Measurements from ENCODE around the gene DNAJB11.

The DNAJB11 gene

DNA sequence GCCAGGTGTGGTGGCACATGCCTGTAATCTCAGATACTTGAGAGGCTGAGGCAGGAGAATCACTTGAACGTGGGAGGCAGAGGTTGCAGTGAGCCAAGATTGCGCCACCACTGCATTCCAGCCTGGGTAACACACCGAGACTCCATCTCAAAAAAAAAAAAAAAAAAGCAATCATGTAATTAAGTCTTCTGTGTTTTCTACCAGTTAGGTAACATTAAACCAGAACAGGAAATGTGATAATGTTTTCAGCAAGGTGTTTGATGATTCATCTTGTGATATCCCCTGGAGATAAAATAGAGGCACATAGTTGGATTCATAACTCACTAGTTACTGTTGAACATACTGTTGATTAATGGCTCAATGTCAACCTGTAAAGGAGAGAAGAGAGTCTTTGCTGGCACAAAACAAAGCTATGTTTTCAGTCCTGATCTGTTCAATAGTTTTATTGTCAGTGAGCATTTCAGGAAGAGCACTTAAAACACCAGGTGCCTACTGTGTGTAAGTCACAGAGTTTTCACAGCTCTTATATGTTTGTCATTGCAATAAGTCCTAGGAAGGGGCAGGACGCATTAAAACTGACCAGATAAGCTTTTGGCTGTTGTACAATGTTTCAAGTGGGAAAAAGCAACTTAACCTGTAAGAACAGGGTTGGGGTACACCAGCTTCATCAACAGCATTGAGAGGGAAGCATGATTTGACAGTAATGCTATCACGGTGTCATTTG lies 19.5 kb downstream of the DNAJB11 start:
- TF ChIP-seq, protein P1, sequence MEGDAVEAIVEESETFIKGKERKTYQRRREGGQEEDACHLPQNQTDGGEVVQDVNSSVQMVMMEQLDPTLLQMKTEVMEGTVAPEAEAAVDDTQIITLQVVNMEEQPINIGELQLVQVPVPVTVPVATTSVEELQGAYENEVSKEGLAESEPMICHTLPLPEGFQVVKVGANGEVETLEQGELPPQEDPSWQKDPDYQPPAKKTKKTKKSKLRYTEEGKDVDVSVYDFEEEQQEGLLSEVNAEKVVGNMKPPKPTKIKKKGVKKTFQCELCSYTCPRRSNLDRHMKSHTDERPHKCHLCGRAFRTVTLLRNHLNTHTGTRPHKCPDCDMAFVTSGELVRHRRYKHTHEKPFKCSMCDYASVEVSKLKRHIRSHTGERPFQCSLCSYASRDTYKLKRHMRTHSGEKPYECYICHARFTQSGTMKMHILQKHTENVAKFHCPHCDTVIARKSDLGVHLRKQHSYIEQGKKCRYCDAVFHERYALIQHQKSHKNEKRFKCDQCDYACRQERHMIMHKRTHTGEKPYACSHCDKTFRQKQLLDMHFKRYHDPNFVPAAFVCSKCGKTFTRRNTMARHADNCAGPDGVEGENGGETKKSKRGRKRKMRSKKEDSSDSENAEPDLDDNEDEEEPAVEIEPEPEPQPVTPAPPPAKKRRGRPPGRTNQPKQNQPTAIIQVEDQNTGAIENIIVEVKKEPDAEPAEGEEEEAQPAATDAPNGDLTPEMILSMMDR (IDR thresholded peaks at IDR 0.05; ENCODE audit: extremely low read depth, missing control alignments), result no peak
- no peak for DNase-seq (ENCODE audit: low spot score)

DNA sequence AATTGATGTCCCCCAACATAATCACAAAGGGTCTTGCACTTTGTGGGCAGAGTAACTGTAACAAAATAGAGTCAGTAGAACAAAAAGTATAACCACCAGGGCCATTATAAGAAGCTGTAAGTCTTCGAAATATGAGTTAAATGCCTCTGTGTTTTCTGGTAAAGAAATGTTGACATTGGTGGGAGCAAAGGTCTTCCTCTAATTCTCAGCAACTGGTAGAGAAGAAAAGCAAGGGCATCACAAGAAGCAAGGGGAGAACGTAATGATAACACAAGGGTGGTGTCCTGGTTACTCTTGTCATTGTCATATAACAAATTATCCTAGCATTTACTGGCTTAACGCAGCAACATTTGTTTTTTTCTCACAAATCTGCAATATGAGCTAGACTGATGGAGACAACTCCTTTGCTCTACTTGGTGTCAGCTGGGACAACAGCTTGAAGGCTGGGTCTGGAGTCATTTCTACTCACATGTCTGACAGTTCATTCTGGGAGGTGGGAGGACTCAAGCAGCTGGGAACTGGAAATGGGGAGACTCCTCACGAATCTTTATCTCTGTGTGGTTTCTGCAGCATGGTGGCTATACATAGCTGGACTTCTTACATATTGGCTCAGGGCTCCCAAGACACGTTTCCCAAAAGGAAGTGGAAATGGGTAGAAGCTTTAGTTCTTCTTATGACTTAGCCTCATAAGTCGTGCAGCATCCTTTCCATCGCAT lies 20.2 kb downstream of the DNAJB11 start:
- no peak for DNase-seq (ENCODE audit: low spot score)
- TF ChIP-seq, protein P1 (IDR thresholded peaks at IDR 0.05; ENCODE audit: extremely low read depth, missing control alignments), result no peak

DNA sequence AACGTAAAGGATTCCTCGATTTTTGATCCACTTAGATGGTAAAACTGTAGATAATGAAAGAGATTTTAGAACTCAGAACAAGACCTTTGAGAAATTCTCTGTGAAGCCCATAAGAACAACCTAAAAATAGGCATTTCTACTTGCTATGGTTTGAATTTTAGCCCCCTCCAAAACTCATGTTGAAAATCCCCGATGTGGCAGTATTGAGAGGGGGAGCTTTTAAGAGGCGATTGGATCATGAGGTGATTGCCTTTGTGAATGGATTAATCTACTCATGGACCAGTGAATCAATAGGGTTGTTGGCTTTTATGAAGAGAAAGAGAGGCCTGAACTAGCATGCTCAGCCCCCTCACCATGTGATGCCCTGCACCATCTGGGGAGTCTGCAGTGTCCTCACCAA lies 22.2 kb downstream of the DNAJB11 start:
- TF ChIP-seq, protein P1 (IDR thresholded peaks at IDR 0.05; ENCODE audit: extremely low read depth, missing control alignments), result no peak
- DNase-seq (ENCODE audit: low spot score), result no peak

DNA sequence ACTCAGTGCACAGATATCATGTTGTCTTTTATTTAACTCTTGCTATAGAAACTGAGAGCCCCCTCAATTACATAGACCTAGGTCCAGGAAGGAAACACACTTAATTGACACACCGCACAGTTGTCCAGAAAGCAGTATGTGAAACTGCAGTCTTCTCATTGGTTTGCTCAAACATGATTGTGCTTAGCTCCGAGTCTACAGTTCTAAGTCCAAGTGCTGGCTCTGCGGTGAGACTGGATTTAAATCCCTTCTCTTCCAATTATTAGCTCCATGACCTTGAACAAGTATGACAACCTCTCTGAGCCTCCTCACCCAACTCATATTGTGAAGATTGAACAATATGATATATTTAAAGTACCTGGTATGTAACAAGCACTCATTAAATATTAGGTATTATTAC lies 23.3 kb downstream of the DNAJB11 start:
- DNase-seq (ENCODE audit: low spot score), result no peak
- TF ChIP-seq, protein P1 (IDR thresholded peaks at IDR 0.05; ENCODE audit: extremely low read depth, missing control alignments), result no peak

DNA sequence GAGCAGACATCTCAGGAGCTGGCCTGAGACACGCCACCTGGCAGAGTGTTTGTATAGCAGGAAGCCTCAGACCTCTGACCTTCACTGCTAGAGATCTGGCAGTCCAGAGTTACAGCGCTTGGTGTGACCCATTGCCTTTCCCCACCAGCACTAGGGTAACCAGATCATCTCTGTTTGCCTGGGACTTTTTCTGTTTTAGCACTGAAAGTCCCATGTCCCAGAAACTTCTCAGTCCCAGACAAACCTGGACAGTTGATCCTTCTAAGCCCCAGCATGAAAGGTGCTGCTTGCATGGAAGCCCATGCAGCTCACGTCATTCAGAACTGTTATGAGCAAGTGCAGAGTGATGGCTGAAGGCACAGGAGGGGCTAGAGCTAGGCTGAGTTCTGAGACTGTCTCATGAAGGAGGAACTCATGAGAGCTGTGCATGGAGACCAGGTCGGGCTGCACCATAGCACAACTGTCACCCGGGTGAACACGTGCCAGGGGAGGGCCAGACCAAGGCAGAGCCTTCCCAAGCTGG lies 24.1 kb downstream of the DNAJB11 start:
- TF ChIP-seq, protein P1 (IDR thresholded peaks at IDR 0.05; ENCODE audit: extremely low read depth, missing control alignments), result no peak
- DNase-seq (ENCODE audit: low spot score), result no peak

DNA sequence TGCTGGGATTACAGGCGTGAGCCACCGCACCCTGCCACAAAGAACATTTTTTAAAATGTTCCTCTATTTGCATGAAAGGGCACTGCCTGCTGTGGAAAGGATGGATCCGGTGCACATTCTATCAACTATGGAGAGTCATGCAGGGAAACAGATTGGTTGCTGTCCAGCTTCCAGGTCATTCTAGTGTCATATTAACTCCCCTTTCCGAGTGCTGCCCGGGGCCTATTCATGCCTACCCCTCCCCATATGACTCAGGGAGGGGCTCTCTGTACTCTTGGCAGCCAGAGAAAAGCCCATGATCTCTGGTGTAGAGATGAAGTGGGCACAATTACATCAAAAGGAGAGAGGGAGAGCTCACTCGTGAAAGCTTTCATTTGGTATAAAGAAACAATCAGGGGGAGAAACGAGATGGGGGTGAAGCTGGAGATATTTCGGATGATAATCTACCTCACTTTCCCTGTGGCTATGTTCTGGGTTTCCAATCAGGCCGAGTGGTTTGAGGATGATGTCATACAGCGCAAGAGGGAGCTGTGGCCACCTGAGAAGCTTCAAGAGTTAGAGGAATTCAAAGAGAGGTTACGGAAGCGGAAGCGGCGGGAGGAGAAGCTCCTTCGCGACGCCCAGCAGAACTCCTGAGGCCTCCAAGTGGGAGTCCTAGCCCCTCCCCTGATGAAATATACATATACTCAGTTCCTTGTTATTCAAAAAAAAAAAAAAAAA lies 26.2 kb downstream of the DNAJB11 start:
- TF ChIP-seq, protein P1 (IDR thresholded peaks at IDR 0.05; ENCODE audit: extremely low read depth, missing control alignments), result no peak
- no peak for DNase-seq (ENCODE audit: low spot score)

All from GM20000 (cell line).